HG03025 (cell line): Measurements from ENCODE around the gene C2CD2.
"Not testable (repeated sequence)": the region's sequence is repeated elsewhere in the genome, so short reads cannot be mapped to it uniquely, and the experiment has no call there.

Experiments
- ATAC-seq: cut with Tn5 transposase; IDR thresholded peaks from one replicate; pipeline ENCODE4 v1.9.1; 2021; ENCODE audit warnings: mild to moderate bottlenecking, moderate library complexity; ENCODE audit not compliant: unreplicated experiment, low FRiP score

The C2CD2 gene

DNA sequence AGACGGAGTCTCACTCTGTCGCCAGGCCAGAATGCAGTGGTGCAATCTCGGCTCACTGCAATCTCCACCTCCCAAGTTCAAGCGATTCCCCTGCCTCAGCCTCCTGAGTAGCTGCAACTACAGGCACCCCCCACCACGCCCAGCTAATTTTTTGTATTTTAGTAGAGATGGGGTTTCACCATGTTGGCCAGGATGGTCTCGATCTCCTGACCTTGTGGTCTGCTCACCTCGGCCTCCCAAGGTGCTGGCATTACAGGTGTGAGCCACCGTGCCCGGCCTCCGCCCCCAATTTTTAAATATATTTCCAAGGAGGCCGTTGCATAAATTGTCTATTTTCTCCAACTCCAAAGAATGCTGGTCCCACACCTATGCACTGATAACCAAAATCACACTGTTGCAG is 5.9 kb upstream of the C2CD2 start:
- not testable (repeated sequence) for ATAC-seq

GRCh38 chr21:41958886-41959563 is 5.2 kb upstream of the C2CD2 start:
- ATAC-seq = no peak

DNA sequence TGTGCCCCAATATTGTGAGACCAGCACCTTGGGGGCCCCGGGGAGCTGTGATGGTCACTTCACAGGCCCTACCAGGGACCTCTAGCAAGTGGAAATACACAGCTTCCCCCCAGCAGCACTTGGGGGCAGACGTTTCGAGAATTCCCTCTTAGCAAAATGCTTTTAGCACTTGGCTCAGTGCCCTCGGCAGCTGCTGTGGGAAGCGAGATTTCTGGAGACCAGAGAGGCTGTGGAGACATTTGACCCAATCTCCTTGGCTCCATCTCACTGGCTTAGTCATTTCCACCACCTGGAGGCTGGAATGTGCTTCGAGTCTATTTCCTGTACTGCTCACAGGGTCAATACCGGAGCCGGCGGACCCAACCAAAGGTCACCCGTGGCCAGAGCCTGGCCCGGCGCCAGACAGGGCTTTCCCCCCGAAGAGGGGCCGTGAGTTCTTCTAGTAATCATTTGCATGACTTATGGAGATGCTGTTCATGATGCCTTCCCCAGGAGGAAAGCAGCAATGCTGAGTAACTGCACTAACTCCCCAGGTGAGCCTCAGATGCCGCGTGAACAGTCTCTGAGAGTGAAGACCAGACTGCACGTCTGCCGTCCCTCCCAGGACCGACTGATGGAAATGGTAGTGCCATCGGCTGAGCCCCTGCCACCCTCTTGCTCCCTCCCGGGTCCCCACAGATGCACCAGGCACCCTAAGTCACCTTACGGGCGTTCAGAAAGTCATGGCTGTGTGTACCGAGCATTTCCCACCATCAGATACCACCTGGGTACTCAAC is 4.4 kb upstream of the C2CD2 start:
- ATAC-seq = no peak

DNA sequence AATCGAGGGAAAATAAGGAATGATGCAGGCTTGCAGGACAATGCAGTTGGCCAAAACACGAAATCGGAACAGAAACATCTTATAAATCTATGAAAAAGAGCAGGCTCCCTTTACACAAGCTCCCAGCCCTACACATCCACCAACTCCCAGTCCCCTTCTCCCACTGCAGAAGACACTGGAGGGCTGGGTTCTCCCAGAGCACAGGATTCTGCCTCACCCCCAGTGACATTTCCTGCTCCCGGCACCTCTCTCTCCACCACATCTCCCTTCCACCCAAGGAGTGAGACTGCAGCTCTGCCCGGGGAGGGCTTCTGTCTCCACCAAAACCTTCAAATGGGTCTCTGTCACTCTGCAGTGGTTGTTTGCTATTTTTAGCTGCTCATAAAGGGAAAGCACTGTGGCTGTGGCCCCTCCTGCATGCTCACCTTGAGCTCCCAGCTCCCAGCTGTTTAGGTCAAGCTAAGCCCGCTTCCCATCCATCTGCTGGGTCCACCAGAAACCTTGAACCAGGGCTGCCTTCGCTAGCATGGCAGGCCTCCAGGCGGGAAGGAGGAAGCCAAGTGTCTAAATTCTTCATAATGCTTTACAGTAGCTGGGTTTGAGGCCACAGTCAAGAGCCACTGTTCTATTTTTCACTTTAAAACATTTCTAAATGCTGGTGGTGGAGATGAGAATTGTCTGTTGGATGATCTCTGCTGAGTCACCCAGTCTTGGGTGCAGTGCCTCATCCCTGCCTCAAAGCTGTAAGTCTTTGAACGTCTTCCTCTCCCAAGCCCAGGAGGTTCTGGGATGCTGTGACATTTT is 3.3 kb upstream of the C2CD2 start:
- ATAC-seq = no peak

GRCh38 chr21:41955516-41955915 is 1.7 kb upstream of the C2CD2 start:
- no peak for ATAC-seq

DNA sequence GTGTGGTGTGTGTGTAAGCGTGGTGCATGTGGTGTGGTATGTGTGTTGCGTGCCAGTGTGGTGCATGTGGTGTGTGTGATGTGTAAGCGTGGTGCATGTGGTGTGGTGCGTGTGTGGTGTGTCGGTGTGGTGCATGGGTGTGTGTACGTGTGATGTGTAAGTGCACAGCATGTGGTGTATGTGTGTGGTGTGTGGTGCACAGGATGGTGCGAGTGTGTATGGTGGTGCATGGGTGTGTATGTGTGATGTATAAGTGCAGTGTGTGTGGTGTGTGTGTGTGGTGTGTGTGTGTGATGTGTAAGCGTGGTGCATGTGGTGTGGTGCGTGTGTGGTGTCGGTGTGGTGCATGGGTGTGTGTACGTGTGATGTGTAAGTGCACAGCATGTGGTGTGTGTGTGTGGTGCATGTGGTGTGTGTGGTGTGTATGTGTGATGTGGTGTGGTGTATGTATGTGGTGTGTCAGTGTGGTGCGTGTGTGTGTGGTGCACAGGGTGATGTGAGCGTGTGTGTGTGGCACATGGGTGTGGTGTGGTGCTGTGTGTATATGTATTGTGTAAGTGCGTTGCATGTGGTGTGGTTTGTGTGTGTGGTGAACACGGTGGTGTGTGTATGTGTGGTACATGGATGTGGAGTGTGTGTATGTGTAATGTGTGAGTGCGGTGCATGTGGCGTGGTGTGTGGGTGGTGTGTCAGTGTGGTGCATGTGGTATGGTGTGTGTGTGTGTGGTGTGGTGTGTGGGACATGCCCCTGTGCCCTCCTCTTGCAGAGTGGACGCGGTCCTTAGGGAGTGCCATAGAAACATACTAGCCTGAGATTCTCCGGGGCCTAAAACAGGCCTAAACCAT is 1.1 kb upstream of the C2CD2 start:
- no peak for ATAC-seq

DNA sequence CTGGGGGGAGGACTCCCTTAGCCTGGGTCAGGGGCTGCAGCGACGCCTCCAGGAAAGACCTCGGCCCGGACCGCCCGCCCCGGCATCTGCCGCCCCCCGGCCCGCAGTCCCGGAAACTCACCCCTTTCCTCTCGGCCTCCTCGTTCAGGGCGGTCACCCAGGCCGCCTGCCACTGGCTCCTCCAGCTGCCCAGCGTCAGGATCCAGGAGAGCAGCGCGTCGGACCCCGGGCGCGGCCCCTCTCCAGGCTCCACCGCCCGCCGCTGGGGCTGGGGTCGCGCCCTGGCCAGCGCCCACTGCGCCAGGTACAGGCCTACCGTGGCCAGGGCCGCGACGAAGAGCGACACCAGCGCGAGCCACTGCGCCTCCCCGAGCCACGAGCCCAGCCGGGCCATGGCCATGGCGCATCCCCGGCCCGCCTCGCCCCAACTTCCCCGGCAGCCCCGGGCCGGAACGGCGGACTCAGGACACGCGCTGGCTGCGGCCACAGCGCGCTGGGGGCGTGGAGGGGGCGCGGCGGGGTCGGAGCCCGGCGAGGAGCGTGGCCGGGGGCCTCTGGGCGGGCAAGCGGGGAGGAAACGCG is 478 bp downstream of the C2CD2 start:
- ATAC-seq = no peak

GRCh38 chr21:41952568-41953248 is 1.1 kb downstream of the C2CD2 start:
- ATAC-seq = no peak

- no peak for ATAC-seq
Measured at GRCh38 chr21:41951876-41952567, 1.8 kb downstream of the C2CD2 start.

DNA sequence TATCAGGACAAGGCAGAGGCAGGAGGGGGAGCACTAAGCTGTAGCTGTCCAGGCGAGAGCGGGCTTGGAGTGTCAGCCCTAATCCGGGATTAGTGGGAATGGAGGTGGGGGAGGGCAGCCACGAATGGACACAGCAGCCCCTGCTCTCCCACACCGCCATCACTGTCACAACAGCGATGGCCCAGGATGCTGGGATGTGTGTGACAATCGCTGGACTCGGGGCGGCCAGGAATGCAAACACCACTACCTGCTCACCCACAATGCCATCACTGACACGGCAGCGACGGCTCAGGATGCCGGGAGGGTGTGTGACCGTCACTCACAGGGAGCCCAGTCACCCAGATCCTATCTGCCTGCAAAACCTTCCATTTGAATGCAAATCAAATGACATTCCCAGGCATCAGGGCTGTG is 2.9 kb downstream of the C2CD2 start:
- no peak for ATAC-seq

DNA sequence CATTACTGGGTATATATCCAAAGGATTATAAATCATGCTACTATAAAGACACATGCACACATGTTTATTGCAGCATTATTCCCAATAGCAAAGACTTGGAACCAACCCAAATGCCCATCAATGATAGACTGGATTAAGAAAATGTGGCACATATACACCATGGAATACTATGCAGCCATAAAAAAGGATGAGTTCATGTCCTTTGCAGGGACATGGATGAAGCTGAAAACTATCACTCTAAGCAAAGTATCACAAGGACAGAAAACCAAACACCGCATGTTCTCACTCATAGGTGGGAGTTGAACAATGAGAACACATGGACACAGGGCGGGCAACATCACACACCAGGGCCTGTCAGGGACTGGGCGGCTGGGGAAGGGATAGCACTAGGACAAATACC is 4.2 kb downstream of the C2CD2 start:
- not testable (repeated sequence) for ATAC-seq

DNA sequence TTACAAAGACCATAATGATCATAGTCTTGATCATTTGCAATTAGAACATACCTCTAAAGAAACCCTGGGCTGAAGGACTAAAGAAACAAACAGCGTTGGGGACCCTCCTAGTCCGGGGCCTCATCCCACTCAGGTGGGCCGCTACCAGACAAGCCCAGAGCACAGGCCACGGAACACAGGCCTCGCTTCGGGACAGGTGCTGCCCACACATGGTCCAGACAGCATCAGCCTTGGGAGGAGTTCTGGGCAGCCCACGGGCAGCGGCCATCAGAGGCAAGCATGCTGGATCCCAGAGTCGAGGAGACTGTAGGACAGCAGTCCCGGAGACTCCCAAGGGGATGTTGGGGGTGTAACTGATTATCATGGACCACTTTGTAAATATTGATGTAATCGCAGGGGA is 4.9 kb downstream of the C2CD2 start:
- ATAC-seq = no peak

DNA sequence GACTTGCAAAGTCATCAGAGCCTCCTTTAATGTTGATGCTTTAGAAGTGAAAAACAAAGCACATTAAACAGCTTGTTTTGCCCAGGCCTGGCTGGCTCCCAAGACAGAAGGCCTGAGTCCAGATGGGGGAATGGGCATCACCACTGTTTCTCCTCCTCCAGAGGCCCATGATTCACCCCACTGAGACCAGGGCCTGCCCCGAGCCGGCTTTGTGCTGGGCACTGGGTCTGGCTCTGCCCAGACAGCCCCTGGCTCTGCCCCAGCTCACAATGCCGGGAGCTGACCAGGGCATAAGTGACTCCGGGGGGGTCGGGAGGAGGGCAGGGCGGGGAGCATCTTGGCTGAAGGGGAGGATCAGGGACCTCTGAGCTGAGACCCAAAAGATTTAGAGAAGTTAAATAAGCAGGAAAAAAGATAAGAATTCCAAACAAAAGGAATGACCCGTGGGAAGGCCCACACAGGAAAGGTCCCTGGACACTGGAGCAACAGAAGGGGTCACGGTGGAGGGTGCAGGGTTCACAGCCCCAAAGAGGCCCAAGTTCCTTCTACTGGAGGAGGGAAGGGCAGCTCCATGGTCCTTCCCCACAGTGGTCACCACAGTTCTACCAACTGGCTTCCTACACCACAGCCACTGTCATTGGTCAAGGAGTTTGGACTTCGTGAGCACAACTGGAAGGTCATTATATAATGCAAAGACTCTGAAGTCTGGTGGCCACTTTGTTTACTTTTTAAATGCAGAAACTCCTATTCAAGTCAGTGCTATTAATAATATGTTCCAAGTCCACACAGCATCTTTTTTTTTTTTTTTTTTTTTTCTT is 5.5 kb downstream of the C2CD2 start:
- ATAC-seq = no peak

DNA sequence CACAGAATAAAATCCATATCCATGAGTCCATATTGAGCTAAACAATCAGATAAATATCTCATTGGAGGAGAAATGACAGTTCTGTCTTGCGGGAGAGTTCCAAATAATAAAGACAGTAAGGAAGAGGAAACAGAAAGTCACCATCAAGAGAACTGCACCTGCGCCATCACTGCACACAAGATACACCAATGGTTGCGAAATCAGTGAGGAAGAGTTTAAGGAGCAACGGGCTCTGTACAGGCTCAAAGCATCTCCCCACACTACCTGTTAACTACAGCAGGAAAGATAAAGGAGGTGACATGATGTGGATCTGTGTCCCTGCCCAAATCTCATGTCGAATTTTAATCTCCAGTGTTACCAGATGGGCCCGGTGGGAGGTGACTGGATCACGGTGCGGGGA is 7.8 kb downstream of the C2CD2 start:
- ATAC-seq = no peak

DNA sequence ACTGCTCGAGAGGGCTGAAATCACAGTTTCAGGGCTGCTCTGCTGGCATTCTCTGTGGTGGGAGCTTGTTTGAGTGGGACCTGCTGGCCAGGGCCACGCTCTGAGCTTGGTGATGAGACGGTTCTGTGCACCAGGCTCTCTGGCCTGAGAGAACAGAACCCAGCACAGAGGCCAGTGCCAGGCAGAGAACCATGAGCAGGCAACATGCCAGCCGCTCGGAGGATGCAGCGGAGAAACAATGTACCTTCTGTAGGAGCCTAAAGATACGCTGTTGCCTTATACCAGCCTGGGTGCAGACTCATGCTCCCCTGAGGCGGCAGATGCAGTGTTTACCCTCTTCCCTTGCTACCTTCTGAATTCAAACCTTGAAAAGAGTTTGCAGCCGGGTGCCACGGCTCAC is 10.0 kb downstream of the C2CD2 start:
- no peak for ATAC-seq

DNA sequence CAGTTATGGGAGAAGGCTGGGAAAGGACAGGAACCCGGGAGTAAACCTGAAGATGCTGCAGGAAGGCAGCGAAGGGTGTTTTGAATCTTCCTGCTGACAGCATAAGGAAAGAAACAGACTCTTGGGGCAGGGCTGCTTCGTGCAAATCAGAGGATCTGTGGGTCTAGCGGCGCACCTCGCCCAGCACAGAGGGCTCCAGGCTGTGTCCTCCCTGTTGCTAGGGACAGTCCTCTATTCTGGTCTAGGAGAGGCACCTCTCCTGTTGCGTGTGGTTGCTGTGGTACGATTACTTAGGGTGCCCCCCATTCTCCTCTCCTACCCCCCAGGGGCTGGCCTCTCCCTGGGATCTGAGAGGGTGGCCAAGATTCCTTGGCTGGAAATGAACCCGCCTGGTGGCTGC is 11.4 kb downstream of the C2CD2 start:
- no peak for ATAC-seq

- ATAC-seq = no peak
Measured at GRCh38 chr21:41941941-41942340, 11.9 kb downstream of the C2CD2 start.

GRCh38 chr21:41940431-41940830 is 13.4 kb downstream of the C2CD2 start:
- no peak for ATAC-seq
